GM19025 (cell line): ENCODE results near the gene CTAGE1.
"Not testable (repeated sequence)": the region's sequence is repeated elsewhere in the genome, so short reads cannot be mapped to it uniquely, and the experiment has no call there.

ENCODE experiments used
- ATAC-seq: cut with Tn5 transposase; IDR thresholded peaks from one replicate; pipeline ENCODE4 v1.9.1; 2021; ENCODE audit warnings: mild to moderate bottlenecking, low read depth, moderate library complexity; ENCODE audit not compliant: unreplicated experiment

Gene CTAGE1

GRCh38 chr18:22398464-22398863, 19.3 kb downstream of the CTAGE1 start:
- ATAC-seq, result no peak

- no peak for ATAC-seq
Measured at GRCh38 chr18:22394428-22394827, 23.3 kb downstream of the CTAGE1 start.

GRCh38 chr18:22393164-22393563, 24.6 kb downstream of the CTAGE1 start:
- ATAC-seq, result not testable (repeated sequence)

- no peak for ATAC-seq
Measured at GRCh38 chr18:22391407-22392345, 26.0 kb downstream of the CTAGE1 start.

GRCh38 chr18:22387787-22388186, 29.9 kb downstream of the CTAGE1 start:
- ATAC-seq, result no peak

GRCh38 chr18:22387364-22387763, 30.4 kb downstream of the CTAGE1 start:
- ATAC-seq, result no peak

- no peak for ATAC-seq
Measured at GRCh38 chr18:22385718-22386117, 32.0 kb downstream of the CTAGE1 start.

GRCh38 chr18:22378672-22379282, 38.9 kb downstream of the CTAGE1 start:
- ATAC-seq, result no peak

GRCh38 chr18:22377769-22378168, 39.9 kb downstream of the CTAGE1 start:
- ATAC-seq, result no peak

- ATAC-seq, result no peak
Measured at GRCh38 chr18:22370414-22370813, 47.3 kb downstream of the CTAGE1 start.

- no peak for ATAC-seq
Measured at GRCh38 chr18:22368021-22368420, 49.7 kb downstream of the CTAGE1 start.

- ATAC-seq, result no peak
Measured at GRCh38 chr18:22367303-22367702, 50.4 kb downstream of the CTAGE1 start.

GRCh38 chr18:22363867-22364463, 53.8 kb downstream of the CTAGE1 start:
- no peak for ATAC-seq
